ENCODE measurements around the gene CFAP20. TPM values are rescaled to one million over a fixed set of nuclear protein-coding genes. Genes with fewer than 3 reads are reported as not detected.

CFAP20 gene
- polyA plus RNA-seq, 3 donors = 17.3 to 24.0 (median 18.8) TPM

DNA sequence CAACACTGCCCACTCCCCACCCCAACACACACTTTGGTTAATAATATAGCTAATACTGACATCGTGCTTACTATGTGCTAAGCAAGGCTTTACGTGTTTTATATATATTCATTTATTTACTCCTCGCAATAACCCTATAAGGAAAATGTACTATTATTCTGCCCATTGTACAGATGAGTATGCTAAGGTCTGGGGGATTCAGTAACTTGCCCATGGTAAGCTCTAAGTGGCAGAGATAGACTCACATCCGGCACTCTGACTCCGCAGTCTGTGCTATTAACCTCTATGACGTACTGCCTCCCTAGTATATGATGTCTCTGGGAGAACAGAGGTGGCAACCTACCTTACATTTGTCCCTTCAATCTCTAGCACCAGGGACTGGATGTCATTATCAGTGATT, 12.7 kb downstream of the CFAP20 start:
- intact Hi-C loops (cut with micrococcal nuclease) = no loop called here
- Histone ChIP-seq H3K4me2 (replicated peaks; ENCODE audit: extremely low read depth, low read length, poor library complexity, severe bottlenecking) (no peak overlapping the region), H3K27me3 (ENCODE audit: control insufficient read depth in 2 of 2, insufficient read depth in 2 of 2, low read length in 2 of 2) (no peaks in the 10 kb centered on the region), H3K9me3 (replicated peaks in 1 of 2; ENCODE audit: control insufficient read depth in 1 of 2, insufficient read depth in 1 of 2, low read length in 2 of 2) (no peaks in the 10 kb centered on the region), H4K20me1 (ENCODE audit: insufficient read depth, low read length) (peaks cover 17% of the 10 kb centered on the region), H3K36me3 (replicated peaks in 1 of 2; ENCODE audit: control insufficient read depth in 1 of 2, insufficient read depth in 2 of 2, low read length in 2 of 2) (peaks cover 32 to 49% of the 10 kb centered on the region in 2 donors), H3K9ac (ENCODE audit: insufficient read depth, low read length, poor library complexity, severe bottlenecking) (no peak overlapping the region), H2AFZ (ENCODE audit: insufficient read depth, low read depth, low read length, poor library complexity, severe bottlenecking) (no peak overlapping the region), H3K4me3 (replicated peaks in 1 of 3; ENCODE audit: low read depth in 2 of 3, low read length in 3 of 3) (no peak overlapping the region), H3K79me2 (ENCODE audit: insufficient read depth, low read length) (peaks cover 43% of the 10 kb centered on the region), H3K4me1 (ENCODE audit: control insufficient read depth in 1 of 2, insufficient read depth in 2 of 2, low read length in 2 of 2) (no peaks in the 10 kb centered on the region), H3K27ac (ENCODE audit: low read depth in 1 of 2, low read length in 2 of 2) (no peak overlapping the region)
- H3K9me3 Mint-ChIP-seq = peaks cover 0 to 3% (median 0%) of the 10 kb centered on the region in 7 donors
- no peak overlapping the region for H3K4me3 Mint-ChIP-seq
- no peak for DNase-seq
- H3K36me3 Mint-ChIP-seq = peaks cover 43 to 48% of the 10 kb centered on the region in 2 donors
- TF ChIP-seq, protein P1, sequence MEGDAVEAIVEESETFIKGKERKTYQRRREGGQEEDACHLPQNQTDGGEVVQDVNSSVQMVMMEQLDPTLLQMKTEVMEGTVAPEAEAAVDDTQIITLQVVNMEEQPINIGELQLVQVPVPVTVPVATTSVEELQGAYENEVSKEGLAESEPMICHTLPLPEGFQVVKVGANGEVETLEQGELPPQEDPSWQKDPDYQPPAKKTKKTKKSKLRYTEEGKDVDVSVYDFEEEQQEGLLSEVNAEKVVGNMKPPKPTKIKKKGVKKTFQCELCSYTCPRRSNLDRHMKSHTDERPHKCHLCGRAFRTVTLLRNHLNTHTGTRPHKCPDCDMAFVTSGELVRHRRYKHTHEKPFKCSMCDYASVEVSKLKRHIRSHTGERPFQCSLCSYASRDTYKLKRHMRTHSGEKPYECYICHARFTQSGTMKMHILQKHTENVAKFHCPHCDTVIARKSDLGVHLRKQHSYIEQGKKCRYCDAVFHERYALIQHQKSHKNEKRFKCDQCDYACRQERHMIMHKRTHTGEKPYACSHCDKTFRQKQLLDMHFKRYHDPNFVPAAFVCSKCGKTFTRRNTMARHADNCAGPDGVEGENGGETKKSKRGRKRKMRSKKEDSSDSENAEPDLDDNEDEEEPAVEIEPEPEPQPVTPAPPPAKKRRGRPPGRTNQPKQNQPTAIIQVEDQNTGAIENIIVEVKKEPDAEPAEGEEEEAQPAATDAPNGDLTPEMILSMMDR (IDR thresholded peaks at IDR 0.05) = no peak
- H3K27me3 Mint-ChIP-seq (ENCODE audit: low read depth in 3 of 3) = no peaks in the 10 kb centered on the region
- H3K27ac Mint-ChIP-seq = peak overlapping the region in 1 of 7 donors; percentile 8
- peaks cover 1% of the 10 kb centered on the region for H3K4me1 Mint-ChIP-seq
- 100% methylated on average over 1 of the region's 6 CpGs for WGBS (ENCODE audit: insufficient coverage)

GRCh38 chr16:58116081-58116480, 13.1 kb downstream of the CFAP20 start:
- Histone ChIP-seq H3K4me3 (replicated peaks in 1 of 3; ENCODE audit: low read depth in 2 of 3, low read length in 3 of 3) (no peak overlapping the region), H3K27ac (ENCODE audit: low read depth in 1 of 2, low read length in 2 of 2) (no peak overlapping the region), H3K9ac (ENCODE audit: insufficient read depth, low read length, poor library complexity, severe bottlenecking) (no peak overlapping the region), H2AFZ (ENCODE audit: insufficient read depth, low read depth, low read length, poor library complexity, severe bottlenecking) (no peak overlapping the region), H3K36me3 (replicated peaks in 1 of 2; ENCODE audit: control insufficient read depth in 1 of 2, insufficient read depth in 2 of 2, low read length in 2 of 2) (peaks cover 32 to 49% of the 10 kb centered on the region in 2 donors), H4K20me1 (ENCODE audit: insufficient read depth, low read length) (peaks cover 13% of the 10 kb centered on the region), H3K27me3 (ENCODE audit: control insufficient read depth in 2 of 2, insufficient read depth in 2 of 2, low read length in 2 of 2) (no peaks in the 10 kb centered on the region), H3K4me2 (replicated peaks; ENCODE audit: extremely low read depth, low read length, poor library complexity, severe bottlenecking) (no peak overlapping the region), H3K9me3 (replicated peaks in 1 of 2; ENCODE audit: control insufficient read depth in 1 of 2, insufficient read depth in 1 of 2, low read length in 2 of 2) (no peaks in the 10 kb centered on the region), H3K4me1 (ENCODE audit: control insufficient read depth in 1 of 2, insufficient read depth in 2 of 2, low read length in 2 of 2) (no peaks in the 10 kb centered on the region), H3K79me2 (ENCODE audit: insufficient read depth, low read length) (peaks cover 39% of the 10 kb centered on the region)
- H3K4me3 Mint-ChIP-seq = no peak overlapping the region
- no peaks in the 10 kb centered on the region for H3K4me1 Mint-ChIP-seq
- peak overlapping the region in 2 of 7 donors; percentile 8 to 26 for H3K27ac Mint-ChIP-seq
- TF ChIP-seq, protein P1 (IDR thresholded peaks at IDR 0.05) = no peak
- 86% methylated on average over 4 of the region's 6 CpGs for WGBS (ENCODE audit: insufficient coverage)
- peaks cover 0 to under 1% (median 0%) of the 10 kb centered on the region in 3 donors for H3K27me3 Mint-ChIP-seq (ENCODE audit: low read depth in 3 of 3)
- peaks cover 43 to 48% of the 10 kb centered on the region in 2 donors for H3K36me3 Mint-ChIP-seq
- no peak for DNase-seq
- intact Hi-C loops (cut with micrococcal nuclease) = no loop called here
- peaks cover 0 to 3% (median 0%) of the 10 kb centered on the region in 7 donors for H3K9me3 Mint-ChIP-seq

Measured in CD14-positive monocyte (primary cell).